Eye (tissue), 1 donor: ENCODE data around the gene LDB2.
"Not testable (repeated sequence)": the region's sequence is repeated elsewhere in the genome, so short reads cannot be mapped to it uniquely, and the experiment has no call there.

Experiments
- DNase-seq: peaks from one replicate; pipeline ENCODE4 v3.0.0-alpha.2; 2015

The LDB2 gene

DNA sequence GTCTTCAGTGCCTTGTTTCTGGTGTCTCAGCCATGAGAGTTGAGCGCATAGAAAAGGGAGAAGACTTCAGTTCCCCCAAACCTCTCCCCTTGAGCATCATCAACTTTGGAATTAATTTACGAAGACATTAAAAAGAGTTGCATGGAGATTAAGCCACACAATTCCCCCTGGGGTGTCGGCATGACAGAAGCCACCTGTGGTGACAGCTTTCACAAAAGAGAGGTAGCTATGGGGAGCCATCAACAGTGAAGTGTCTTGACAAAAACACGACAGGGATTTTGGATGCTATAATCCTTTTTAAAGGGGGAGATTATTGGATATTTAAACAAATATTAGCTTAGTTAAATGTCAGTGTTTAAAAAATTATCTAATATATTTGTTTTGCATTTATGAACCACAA, 307.6 kb downstream of the LDB2 start:
- no peak for DNase-seq

GRCh38 chr4:16588651-16589050, 309.8 kb downstream of the LDB2 start:
- no peak for DNase-seq

DNA sequence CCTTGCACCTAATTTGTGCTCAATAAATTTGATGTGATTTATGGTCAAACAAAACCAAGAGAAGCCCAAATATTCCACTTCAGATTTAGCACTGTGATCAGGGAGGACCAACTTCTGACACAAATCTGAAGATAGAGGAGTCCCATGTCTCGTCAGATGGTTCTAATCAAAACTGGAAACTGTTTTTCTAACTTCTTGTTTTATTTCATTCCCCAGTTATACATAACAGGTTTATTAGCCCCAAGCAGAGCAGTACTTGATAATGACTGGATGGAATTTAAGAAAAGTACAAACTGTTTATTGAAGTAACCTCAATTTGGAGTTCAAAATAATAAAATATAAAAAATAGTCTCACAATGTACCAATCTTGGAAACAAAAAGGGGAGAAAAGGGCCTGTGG, 310.3 kb downstream of the LDB2 start:
- DNase-seq: no peak

- DNase-seq: no peak
Observed at GRCh38 chr4:16585053-16585452, 313.4 kb downstream of the LDB2 start.

GRCh38 chr4:16583764-16584163, 314.7 kb downstream of the LDB2 start:
- no peak for DNase-seq

DNA sequence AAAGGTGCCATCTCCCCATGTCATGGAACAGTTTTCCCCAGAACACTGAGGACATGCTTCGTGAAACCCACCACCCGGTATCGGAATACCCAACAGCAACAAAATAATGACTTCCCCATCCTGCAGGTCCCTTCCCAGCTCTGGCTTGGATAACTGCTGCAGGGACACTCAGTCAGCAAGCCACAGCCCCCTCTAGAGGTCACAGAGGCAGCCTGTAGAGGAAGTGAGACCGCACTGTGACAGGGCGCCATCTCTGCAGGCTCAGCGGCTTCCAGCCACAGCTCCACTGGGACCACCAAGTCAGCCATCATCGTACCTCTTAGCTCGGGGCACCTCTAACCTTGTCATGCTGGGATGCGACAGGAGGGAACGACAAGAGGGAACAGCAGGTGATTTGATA, 315.9 kb downstream of the LDB2 start:
- no peak for DNase-seq

DNA sequence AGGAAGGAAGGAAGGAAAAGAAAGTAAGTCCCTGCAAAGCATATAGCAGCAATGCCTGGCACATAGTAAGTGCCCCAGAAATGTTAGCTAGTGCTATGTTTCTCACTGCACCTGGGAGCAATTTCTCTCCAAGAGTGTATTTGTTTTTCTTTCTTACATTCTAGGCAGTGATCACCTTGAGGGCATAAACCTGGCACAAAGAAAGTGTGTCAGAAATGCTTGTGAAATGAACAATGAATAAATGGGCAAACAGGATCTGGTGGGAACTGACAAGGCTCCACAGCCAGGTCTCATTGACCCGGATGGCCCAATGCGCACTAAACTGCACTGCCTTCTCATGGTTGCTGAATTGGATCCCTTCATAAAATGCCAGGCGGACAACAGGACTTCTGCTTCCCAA, 316.4 kb downstream of the LDB2 start:
- no peak for DNase-seq

DNA sequence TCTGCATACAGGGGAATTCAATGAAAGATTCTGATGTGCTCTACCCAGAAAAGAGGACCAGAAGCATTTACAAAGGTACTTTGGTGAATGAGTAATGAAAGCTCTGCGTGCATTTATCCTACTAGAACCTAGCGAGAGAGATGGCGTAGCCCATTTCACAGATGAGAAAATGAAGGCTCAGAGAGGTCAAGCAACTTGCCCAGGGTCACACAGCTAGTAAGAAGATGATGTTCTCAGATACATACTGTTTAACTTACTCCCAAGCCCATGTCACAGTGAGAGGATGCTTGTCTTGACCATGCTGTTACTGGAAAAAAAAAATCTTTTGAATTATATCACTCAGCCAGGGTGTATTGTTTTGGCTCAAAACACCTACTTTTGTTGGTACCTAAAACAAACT, 317.3 kb downstream of the LDB2 start:
- no peak for DNase-seq

DNA sequence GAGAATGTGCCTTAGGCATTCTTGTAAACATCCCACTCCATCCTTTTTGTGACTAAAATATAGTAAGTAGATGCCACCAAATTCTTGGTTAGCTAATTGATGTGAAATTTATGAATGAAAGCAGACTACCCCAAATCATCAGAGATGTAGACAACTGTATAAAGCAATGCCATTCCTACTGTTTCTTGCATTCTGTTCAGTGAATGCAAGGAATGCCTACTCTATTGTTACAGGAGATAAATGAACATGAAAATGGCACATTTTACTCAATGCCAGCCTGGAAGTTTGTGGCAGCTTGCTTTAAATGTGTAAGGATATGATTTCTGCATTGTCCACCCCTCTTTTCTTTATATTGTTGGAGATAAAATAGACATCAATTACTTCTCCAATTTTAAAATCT, 317.9 kb downstream of the LDB2 start:
- no peak for DNase-seq

DNA sequence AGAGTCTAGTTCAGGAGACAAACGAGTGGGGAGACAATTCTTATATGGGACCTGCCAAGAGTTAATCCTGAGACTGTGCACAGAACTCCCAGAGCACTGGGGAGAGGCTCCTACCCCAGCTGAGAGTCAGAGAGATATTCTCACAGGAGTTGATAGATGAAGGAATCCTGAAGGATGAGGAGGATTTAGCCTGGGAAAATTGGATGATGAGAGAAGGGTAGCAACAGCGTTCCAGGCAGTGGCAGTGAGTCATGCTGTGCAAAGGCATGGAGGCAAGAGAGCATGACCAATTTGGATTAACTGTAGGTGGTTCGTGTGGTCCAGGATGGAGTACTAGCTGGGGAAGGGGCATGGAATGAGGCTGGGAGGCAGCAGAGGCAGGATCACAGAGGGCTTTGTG, 318.6 kb downstream of the LDB2 start:
- no peak for DNase-seq

- no peak for DNase-seq
Observed at GRCh38 chr4:16577177-16577576, 321.3 kb downstream of the LDB2 start.

- DNase-seq: no peak
Observed at GRCh38 chr4:16574981-16575380, 323.5 kb downstream of the LDB2 start.

DNA sequence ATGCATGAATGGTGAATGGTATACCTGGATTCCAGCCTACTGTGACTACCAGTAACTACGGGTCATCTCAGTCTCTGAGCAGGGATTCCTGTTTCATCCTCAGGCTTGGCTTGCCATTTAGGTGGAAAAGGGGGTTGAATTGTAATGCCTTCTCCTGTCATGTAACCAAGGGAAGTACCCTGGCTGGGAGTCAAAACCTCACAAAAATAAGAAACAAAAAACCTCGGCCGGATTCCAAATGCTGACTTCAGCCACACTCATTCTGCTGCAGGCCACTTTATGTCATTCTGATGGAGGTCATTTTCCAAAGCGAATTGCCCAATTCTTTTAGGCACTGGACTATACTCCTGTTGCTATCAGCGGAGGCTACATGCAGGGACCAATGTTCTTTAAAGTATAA, 324.7 kb downstream of the LDB2 start:
- peak; percentile 56 for DNase-seq

- DNase-seq: no peak
Observed at GRCh38 chr4:16573206-16573605, 325.2 kb downstream of the LDB2 start.

DNA sequence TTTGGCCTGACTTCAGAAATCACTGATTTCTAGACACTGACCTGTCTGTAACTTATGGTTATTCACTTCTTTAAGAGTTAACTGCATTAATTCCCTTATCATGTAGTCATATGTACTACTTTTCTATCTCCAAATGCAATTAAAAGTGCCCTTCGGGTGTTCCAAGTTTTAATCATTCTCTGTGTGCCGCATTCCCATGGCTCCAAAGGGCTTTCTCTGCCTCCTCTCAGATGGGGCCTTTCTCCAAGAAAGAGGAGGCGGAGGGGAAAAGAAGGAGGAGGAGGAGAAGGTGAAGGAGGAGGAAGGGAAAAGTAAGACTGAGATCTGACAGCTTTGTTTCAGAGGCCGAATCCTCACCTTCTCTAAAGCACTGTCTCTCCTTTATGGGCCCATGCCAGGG, 325.8 kb downstream of the LDB2 start:
- no peak for DNase-seq

GRCh38 chr4:16572161-16572560, 326.3 kb downstream of the LDB2 start:
- no peak for DNase-seq

DNA sequence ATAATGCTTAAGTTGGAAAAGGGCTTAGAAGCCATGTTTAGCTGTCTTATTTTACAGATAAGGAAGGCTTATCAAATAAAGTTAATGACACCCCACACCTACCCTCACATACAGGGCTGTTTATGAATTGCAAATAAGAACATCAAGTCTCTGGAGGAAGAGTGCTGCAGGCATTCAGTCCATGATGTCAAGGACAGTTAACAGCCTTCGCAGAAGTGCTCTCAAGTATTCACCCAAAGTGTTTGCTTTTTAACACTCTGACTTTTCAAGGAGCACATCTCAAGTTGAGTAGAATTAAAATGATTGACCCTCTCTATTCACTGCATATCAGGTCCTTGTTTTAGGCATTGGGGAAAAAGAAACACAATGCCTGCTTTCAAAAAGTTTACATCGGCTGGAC, 328.7 kb downstream of the LDB2 start:
- no peak for DNase-seq

DNA sequence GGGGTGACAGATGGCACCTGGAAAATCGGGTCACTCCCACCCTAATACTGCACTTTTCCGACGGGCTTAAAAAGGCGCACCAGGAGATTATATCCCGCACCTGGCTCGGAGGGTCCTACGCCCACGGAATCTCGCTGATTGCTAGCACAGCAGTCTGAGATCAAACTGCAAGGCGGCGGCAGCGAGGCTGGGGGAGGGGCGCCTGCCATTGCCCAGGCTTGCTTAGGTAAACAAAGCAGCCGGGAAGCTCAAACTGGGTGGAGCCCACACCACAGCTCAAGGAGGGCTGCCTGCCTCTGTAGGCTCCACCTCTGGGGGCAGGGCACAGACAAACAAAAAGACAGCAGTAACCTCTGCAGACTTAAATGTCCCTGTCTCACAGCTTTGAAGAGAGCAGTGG, 341.1 kb downstream of the LDB2 start:
- DNase-seq: not testable (repeated sequence)

- no peak for DNase-seq
Observed at GRCh38 chr4:16555156-16555555, 343.3 kb downstream of the LDB2 start.

DNA sequence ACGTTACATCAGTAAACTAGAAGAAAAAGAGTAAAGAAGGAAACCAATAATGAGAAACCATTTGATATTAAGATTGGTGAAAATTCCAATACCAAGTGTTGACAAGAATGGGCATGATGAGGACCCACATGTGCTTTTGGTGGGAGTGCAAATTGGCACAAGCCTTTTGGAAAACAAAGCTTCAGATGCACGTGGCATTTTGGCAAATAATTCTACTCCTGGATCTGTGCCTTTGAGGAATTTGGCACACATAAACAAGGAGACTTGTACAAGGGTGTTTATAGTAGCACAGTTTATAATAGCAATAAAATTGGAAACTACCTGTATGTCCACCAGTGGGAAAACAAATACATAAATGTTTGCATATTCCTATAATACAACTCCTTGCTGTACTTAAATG, 347.9 kb downstream of the LDB2 start:
- DNase-seq: no peak

GRCh38 chr4:16545656-16546055, 352.8 kb downstream of the LDB2 start:
- no peak for DNase-seq

- no peak for DNase-seq
Observed at GRCh38 chr4:16544869-16545268, 353.6 kb downstream of the LDB2 start.

GRCh38 chr4:16544251-16544721, 354.2 kb downstream of the LDB2 start:
- DNase-seq: no peak

GRCh38 chr4:16537926-16538325, 360.5 kb downstream of the LDB2 start:
- DNase-seq: no peak

DNA sequence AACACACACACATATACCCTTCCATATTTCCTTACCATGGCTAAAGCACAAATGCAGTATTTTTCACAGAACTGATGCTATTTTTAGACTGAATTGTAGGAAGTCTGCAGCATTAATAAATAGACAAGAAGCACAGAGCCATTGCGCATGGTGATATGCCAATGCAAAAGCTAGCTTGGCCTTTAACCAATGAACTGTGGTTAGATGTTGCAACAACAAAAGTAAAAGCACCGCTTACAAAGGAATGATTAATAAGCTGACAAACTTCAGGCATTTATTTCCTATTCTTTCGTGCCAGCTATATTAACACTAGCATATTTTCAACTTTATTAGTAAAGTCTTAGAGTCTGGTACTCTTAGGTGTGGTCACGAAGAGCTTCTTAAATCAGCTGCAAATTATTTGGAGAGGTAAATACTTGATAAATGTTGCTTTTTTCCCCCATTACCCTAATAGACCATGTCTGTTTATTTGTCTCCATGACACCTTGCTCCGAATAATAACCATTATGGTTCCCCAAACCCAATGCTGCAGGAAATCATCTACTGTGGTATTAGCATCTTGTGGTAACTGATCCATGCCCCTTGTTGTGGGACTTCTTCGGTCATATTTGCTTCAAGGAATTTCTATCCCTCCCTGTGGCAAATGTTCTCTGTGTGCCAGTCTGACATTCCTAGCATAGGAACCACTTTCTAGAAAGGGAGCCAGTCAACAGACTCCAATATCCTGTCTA, 366.0 kb downstream of the LDB2 start:
- DNase-seq: no peak
